Measurements from ENCODE around the gene PLCB2. TPM values are rescaled to one million over a fixed set of nuclear protein-coding genes. Genes with fewer than 3 reads are reported as not detected.

The PLCB2 gene
- total RNA-seq, 4 donors from 2014 or later, result 0.88 to 4.2 (median 2.3) TPM

- 71 to 79% methylated on average over 12 of the region's 12 CpGs for WGBS, 2 donors
- intact Hi-C loops (cut with DNase I; ENCODE audit: low total_unique reads), result no loop called here
- no peak overlapping the region for H3K4me3 ChIP-seq (ENCODE audit: low read depth, poor library complexity, severe bottlenecking)
- peak in 1 of 2 donors; percentile 78 for DNase-seq (ENCODE audit: low spot score in 2 of 2)
- no peak for TF ChIP-seq CTCF (IDR thresholded peaks at IDR 0.05)
- no peak for TF ChIP-seq POLR2A (IDR thresholded peaks at IDR 0.05)
These were observed 60.2 kb downstream of the PLCB2 start for GRCh38 chr15:40247406-40247971.

GRCh38 chr15:40246496-40247280, 61.0 kb downstream of the PLCB2 start:
- DNase-seq (ENCODE audit: low spot score in 2 of 2), result peak in 1 of 2 donors; percentile 80
- intact Hi-C loops (cut with DNase I; ENCODE audit: low total_unique reads), result no loop called here
- no peak for TF ChIP-seq CTCF (IDR thresholded peaks at IDR 0.05)
- TF ChIP-seq POLR2A (IDR thresholded peaks at IDR 0.05), result no peak
- H3K4me3 ChIP-seq (ENCODE audit: low read depth, poor library complexity, severe bottlenecking), result no peak overlapping the region
- whole genome bisulfite sequencing, 2 donors, result 61 to 73% methylated on average over 8 of the region's 8 CpGs

- WGBS, 2 donors, result 81 to 83% methylated on average over 9 of the region's 9 CpGs
- TF ChIP-seq POLR2A (IDR thresholded peaks at IDR 0.05) (no peak), CTCF (IDR thresholded peaks at IDR 0.05) (no peak)
- intact Hi-C loops (cut with DNase I; ENCODE audit: low total_unique reads), result no loop called here
- peak in 1 of 2 donors; percentile 76 for DNase-seq (ENCODE audit: low spot score in 2 of 2)
- H3K4me3 ChIP-seq (ENCODE audit: low read depth, poor library complexity, severe bottlenecking), result no peak overlapping the region
These were observed 61.9 kb downstream of the PLCB2 start for GRCh38 chr15:40245666-40246450.

GRCh38 chr15:40244961-40245523, 62.7 kb downstream of the PLCB2 start:
- WGBS, 2 donors, result 31 to 57% methylated on average over 3 to 5 of the region's 5 CpGs

More at GRCh38 chr15:40244961-40245523, 62.7 kb downstream of the PLCB2 start:
- no peak overlapping the region for H3K4me3 ChIP-seq (ENCODE audit: low read depth, poor library complexity, severe bottlenecking)
- intact Hi-C loops (cut with DNase I; ENCODE audit: low total_unique reads), result no loop called here
- DNase-seq (ENCODE audit: low spot score in 2 of 2), result peak in 1 of 2 donors; percentile 81
- no peak for TF ChIP-seq CTCF (IDR thresholded peaks at IDR 0.05)
- TF ChIP-seq POLR2A (IDR thresholded peaks at IDR 0.05), result no peak

Data from lower leg skin (tissue), 4 donors.